ENCODE results near the gene PHIP.

PHIP gene

DNA sequence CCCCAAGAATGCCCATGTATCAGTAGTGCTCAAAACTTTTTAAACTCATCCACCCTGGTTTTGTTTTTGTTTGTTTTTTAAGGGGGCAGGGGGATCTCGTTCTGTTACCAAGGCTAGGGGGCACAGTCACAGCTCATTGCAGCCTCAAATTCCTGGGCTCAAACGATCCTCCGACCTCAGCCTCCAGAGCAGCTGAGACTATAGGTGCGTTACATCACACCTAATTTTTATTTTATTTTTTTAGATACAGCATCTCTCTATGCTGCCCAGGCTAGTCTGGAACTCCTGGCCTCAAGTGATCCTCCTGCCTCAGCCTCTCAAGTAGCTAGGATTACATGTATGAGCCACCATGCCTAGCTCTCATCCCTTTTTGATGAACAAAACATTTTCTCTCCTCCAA lies 11.2 kb downstream of the PHIP start:
- no peak for DNase-seq

DNA sequence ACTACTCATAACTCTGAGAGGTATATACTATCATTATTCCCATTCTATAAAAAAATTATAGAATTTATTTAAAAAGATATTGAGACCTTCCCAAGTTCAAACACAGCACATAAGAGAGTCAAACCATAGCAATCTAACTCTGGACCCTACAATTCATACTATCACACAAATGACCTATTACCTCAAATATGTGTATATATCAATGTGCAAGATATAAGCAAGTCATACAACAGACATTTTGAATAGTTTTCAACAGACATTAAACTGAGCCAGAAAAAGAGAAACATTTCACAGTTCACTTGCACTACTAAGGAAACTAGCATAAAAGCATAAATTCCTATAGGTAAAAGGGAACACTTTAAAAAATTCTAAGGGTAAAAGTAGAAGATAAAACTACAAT lies 11.7 kb downstream of the PHIP start:
- DNase-seq: no peak

GRCh38 chr6:79065232-79065631 lies 12.8 kb downstream of the PHIP start:
- no peak for DNase-seq

- DNase-seq: no peak
These were observed 13.4 kb downstream of the PHIP start for GRCh38 chr6:79064635-79065034.

DNA sequence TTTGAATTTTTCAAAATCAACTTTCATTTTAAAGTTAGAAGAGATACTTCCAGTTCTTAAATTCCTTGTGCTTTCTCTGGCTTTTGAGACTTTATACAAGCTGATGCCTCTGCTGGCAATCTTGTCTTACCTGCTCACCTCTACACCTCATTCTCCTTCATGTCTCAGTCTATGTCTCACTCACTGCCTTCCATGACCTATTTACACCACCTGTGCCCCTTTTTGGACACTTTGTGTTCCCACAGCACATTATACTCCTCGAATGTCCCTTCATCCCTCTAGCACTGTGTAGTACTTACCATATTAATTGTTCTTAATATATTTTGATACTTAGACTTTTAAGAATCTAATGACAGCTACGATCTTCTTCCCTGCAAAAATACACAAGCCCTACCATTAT lies 15.3 kb downstream of the PHIP start:
- no peak for DNase-seq

- no peak for DNase-seq
These were observed 20.3 kb downstream of the PHIP start for GRCh38 chr6:79057746-79058145.

GRCh38 chr6:79056226-79056625 lies 21.8 kb downstream of the PHIP start:
- no peak for DNase-seq

GRCh38 chr6:79048611-79049010 lies 29.4 kb downstream of the PHIP start:
- no peak for DNase-seq

DNA sequence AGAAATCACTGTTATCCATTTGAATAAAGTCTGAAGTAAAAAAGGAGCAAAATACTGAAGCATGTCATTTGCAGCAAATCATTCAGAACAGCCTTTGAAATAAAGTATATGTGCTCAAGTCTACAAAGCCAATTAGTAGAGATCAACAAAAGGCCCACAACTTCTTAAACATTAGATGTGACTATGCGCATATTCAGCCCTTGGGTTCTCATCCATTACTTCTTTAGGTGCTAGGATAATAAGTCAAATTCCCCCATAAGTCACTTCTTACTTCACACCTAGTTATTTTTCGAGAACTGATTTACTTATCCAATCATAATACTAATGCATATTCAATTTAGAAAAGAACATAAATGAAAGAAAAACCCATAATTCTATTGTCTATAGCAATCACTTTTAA lies 31.0 kb downstream of the PHIP start:
- DNase-seq: no peak

- no peak for DNase-seq
These were observed 32.1 kb downstream of the PHIP start for GRCh38 chr6:79045966-79046365.

DNA sequence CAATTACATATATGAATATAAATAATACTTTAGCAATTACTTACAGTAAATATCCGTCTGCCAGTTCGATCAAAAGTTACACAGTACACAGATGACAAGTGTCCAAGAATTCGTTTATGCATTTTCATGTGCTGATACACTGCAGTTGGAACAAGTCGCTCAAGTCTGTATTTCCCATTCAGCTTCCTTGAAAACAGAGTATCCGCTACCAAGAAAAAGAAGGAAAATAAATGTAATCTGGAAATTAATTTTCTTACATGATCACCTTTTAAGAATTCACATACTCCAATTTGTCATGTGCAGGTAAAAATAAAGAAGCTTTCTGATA lies 35.3 kb downstream of the PHIP start:
- no peak for DNase-seq

- no peak for DNase-seq
These were observed 35.8 kb downstream of the PHIP start for GRCh38 chr6:79042088-79042798.

DNA sequence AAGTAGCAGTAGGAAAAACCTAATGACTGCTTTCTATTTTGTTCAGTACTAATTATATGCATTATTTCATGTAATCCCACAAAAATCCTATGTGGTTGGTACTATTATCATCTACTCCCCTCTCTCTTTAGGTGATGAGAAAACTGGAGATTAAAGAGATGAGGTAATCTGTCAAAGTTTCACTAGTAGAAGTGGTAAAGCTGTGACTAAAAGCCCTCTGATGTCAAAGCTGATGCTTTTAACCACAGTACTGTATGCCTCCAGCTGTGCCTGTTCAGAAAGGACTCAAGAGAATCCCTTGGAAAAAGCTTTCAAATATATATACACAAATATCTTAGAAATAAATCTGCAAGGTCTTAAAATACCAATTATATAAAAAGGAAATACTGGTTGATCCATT lies 38.0 kb downstream of the PHIP start:
- DNase-seq: no peak

DNA sequence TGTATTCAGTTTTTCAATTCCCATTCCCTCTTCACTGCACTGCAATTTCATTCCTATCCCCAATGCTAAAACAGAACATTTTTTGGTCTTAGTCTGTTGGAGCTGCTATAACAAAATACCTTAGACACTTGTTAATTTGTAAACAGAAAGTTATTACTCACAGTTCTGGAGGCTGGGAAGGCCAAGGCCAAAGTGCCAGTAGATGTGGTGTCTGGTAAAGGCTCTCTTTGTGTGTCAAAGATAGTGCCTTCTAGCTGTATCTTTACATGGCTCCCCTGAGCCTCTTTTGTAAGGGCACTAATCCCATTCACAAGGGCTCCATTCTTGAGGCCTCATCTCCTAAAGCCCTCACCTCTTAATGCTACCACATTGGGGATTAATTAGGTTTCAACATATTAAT lies 40.0 kb downstream of the PHIP start:
- no peak for DNase-seq

DNA sequence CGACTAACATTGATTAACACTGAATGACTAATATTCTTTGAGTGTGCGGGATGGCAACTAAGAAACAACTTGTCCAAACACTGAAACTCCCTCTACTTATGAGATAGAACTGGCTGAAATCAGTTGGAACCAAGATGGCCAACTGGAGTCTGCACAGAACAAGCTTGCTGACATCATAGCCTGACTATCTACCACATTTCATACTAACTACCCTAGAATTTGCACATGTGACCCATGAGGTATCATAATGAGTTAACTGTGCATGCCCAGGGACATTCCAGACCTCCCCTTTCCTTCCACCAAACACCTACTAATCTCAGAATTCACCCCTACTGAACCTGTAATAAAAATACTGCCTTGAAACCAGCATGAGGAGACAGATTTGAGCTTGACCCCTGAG lies 43.2 kb downstream of the PHIP start:
- no peak for DNase-seq

GRCh38 chr6:79033279-79033678 lies 44.8 kb downstream of the PHIP start:
- no peak for DNase-seq

- no peak for DNase-seq
These were observed 46.0 kb downstream of the PHIP start for GRCh38 chr6:79031821-79032590.

GRCh38 chr6:79030511-79030910 lies 47.5 kb downstream of the PHIP start:
- no peak for DNase-seq

- DNase-seq: no peak
These were observed 48.0 kb downstream of the PHIP start for GRCh38 chr6:79030023-79030422.

GRCh38 chr6:79028641-79029314 lies 49.3 kb downstream of the PHIP start:
- no peak for DNase-seq

GRCh38 chr6:79011940-79012339 lies 66.1 kb downstream of the PHIP start:
- no peak for DNase-seq

DNA sequence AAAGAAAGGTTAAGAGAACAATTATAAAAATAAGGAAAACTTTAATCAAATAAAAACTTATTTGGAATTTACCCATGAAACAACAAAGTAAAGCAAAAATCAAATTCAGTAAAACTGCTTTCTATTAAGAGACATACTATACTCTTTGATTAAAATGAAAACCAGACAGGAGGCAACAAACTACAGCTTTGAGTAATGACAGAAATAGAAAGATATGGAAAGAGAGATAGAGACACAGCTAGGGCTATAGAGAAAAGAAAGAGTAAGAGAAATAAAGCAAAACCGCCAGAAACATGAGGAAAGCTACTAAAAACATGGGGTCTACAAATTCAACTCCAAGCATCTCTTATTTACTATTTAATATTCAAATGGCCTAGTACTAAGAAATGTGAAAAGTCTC lies 67.6 kb downstream of the PHIP start:
- DNase-seq: no peak

DNA sequence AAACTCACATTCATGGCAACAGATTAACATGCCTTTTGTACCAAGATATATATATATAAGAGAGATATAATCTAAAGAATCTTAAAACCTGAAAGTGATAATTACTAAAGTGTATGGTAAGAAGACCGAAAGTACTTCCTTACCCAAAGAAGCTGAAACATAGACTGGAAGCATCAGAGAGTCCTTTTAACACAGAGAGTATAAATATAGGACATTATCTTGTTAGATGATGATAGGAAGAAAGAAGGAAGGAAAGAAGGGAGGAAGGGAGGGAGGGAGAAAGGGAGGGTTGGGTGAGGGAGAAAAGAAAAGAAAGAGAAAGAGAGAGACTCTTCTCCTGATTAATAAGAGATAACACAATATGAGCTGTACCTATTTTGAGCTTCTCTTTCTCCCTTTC lies 68.2 kb downstream of the PHIP start:
- DNase-seq: no peak

DNA sequence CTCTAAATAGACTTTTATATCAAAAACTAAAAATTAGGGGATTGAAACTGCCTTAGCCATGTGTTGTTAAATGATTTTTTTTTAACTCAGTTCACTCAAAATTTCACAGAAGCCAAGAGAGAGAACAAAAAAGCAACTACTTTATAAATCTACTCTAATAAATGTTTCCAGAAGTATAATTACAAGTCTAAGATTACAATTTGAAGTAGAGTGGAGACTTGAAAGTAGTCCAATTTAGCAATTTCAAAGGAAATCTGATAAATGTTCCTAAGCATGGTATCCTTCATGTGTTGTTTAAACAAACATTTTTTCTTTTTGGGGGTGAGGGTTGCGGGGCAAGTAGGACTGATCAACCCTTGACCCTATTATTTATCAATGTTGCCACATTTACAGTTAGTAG lies 72.6 kb downstream of the PHIP start:
- no peak for DNase-seq

Measured in activated gamma-delta T cell (primary cell).